ENCODE measurements around the gene RPL7A. TPM values are rescaled to one million over a fixed set of nuclear protein-coding genes. Genes with fewer than 3 reads are reported as not detected.
A peak's percentile ranks its signal among the peaks of the same experiment; 100 is the strongest.

Gene RPL7A
- total RNA-seq, 1 donor from 2014 or later: 2,339 TPM

DNA sequence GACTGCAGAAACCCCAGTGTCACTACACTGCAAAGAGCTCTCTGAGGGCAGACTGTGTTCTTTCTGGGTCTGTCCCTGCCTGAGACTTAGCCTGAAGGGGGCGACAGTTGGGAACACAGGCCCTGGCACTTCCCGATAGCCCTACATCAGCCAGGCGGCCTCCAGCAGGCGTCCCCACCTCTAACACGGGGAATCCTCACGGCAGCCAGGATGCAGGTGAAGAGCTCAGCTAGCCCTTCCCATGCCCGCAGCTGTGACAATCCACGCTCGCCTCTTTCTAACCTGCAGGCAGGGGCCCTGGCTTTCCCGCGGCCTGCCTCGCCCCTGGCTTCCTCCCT is 6.0 kb upstream of the RPL7A start:
- Histone ChIP-seq H3K27me3 (ENCODE audit: control insufficient read depth, insufficient read depth, low read length) (no peaks in the 10 kb centered on the region), H3K36me3 (ENCODE audit: control insufficient read depth, insufficient read depth, low read length) (peaks cover 1% of the 10 kb centered on the region), H3K4me3 (ENCODE audit: low read depth, low read length) (no peak overlapping the region)
- TF ChIP-seq, protein P1, sequence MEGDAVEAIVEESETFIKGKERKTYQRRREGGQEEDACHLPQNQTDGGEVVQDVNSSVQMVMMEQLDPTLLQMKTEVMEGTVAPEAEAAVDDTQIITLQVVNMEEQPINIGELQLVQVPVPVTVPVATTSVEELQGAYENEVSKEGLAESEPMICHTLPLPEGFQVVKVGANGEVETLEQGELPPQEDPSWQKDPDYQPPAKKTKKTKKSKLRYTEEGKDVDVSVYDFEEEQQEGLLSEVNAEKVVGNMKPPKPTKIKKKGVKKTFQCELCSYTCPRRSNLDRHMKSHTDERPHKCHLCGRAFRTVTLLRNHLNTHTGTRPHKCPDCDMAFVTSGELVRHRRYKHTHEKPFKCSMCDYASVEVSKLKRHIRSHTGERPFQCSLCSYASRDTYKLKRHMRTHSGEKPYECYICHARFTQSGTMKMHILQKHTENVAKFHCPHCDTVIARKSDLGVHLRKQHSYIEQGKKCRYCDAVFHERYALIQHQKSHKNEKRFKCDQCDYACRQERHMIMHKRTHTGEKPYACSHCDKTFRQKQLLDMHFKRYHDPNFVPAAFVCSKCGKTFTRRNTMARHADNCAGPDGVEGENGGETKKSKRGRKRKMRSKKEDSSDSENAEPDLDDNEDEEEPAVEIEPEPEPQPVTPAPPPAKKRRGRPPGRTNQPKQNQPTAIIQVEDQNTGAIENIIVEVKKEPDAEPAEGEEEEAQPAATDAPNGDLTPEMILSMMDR (IDR thresholded peaks at IDR 0.05; ENCODE audit: insufficient read depth, low read length, poor library complexity, severe bottlenecking): peak; percentile 33
- DNase-seq (ENCODE audit: low read depth): no peak

DNA sequence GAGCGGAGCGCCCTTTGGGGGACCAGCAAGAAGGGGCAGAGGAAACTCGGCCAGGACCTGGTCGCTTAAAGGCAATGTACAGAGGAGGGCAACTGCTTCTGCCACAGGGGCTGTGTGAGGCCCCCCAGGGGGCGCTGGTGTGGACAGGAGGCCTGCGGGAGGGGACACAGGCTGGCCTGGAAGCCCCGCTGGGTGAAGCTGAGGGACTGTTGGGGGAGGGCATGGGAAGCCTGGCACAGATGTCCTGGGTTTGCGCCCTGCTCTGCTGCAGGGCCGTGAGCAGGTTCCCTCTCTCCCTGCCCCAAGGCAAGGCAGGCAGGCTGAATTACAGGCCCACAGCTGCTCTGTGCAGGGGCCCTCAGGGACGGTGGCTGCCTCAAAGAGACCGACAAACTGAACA is 5.4 kb upstream of the RPL7A start:
- H3K36me3 ChIP-seq (ENCODE audit: control insufficient read depth, insufficient read depth, low read length): peaks cover 1% of the 10 kb centered on the region
- H3K27me3 ChIP-seq (ENCODE audit: control insufficient read depth, insufficient read depth, low read length): no peaks in the 10 kb centered on the region
- no peak overlapping the region for H3K4me3 ChIP-seq (ENCODE audit: low read depth, low read length)
- TF ChIP-seq, protein P1 (IDR thresholded peaks at IDR 0.05; ENCODE audit: insufficient read depth, low read length, poor library complexity, severe bottlenecking): peak; percentile 32
- no peak for DNase-seq (ENCODE audit: low read depth)

- TF ChIP-seq, protein P1 (IDR thresholded peaks at IDR 0.05; ENCODE audit: insufficient read depth, low read length, poor library complexity, severe bottlenecking): no peak
- DNase-seq (ENCODE audit: low read depth): no peak
- peaks cover 3% of the 10 kb centered on the region for H3K36me3 ChIP-seq (ENCODE audit: control insufficient read depth, insufficient read depth, low read length)
- no peak overlapping the region for H3K4me3 ChIP-seq (ENCODE audit: low read depth, low read length)
- no peaks in the 10 kb centered on the region for H3K27me3 ChIP-seq (ENCODE audit: control insufficient read depth, insufficient read depth, low read length)
Measured at GRCh38 chr9:133344071-133344470, 3.9 kb upstream of the RPL7A start.

- DNase-seq (ENCODE audit: low read depth): no peak
- Histone ChIP-seq H3K36me3 (ENCODE audit: control insufficient read depth, insufficient read depth, low read length) (peaks cover 4% of the 10 kb centered on the region), H3K27me3 (ENCODE audit: control insufficient read depth, insufficient read depth, low read length) (no peaks in the 10 kb centered on the region), H3K4me3 (ENCODE audit: low read depth, low read length) (no peak overlapping the region)
- TF ChIP-seq, protein P1 (IDR thresholded peaks at IDR 0.05; ENCODE audit: insufficient read depth, low read length, poor library complexity, severe bottlenecking): no peak
Measured at GRCh38 chr9:133344979-133345378, 3.0 kb upstream of the RPL7A start.

DNA sequence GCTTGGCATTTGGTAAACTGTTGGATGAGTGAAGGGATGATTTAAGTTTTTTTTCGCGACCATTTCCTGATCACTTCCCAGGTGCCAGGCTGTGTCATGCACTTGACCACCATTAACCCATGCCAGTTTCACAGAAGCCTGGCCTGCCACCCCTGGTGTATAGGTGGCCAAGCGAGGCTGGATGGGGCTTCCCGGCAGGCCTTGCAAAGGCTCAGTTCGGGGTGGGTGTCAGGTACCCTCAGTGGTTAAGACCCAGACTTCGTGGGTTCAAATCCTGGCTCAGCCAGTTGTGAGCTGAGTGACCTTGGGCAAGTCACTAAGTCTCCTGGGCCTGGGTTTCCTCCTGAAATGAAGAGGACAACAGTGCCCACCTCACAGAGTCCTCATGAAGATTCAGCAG is 2.4 kb upstream of the RPL7A start:
- Histone ChIP-seq H3K4me3 (ENCODE audit: low read depth, low read length) (no peak overlapping the region), H3K36me3 (ENCODE audit: control insufficient read depth, insufficient read depth, low read length) (peaks cover 8% of the 10 kb centered on the region), H3K27me3 (ENCODE audit: control insufficient read depth, insufficient read depth, low read length) (no peaks in the 10 kb centered on the region)
- TF ChIP-seq, protein P1 (IDR thresholded peaks at IDR 0.05; ENCODE audit: insufficient read depth, low read length, poor library complexity, severe bottlenecking): no peak
- no peak for DNase-seq (ENCODE audit: low read depth)

- Histone ChIP-seq H3K27me3 (ENCODE audit: control insufficient read depth, insufficient read depth, low read length) (no peaks in the 10 kb centered on the region), H3K4me3 (ENCODE audit: low read depth, low read length) (peak overlapping the region; percentile 78), H3K36me3 (ENCODE audit: control insufficient read depth, insufficient read depth, low read length) (peaks cover 9% of the 10 kb centered on the region)
- no peak for DNase-seq (ENCODE audit: low read depth)
- TF ChIP-seq, protein P1 (IDR thresholded peaks at IDR 0.05; ENCODE audit: insufficient read depth, low read length, poor library complexity, severe bottlenecking): no peak
Measured at GRCh38 chr9:133346021-133346785, 1.8 kb upstream of the RPL7A start.
